ENCODE measurements around the gene BDH1. TPM values are rescaled to one million over a fixed set of nuclear protein-coding genes. Genes with fewer than 3 reads are reported as not detected.

Gene BDH1
- total RNA-seq, 1 donor from 2014 or later: 16.8 TPM

GRCh38 chr3:197493049-197493448 is 62.7 kb downstream of the BDH1 start:
- FAIRE-seq: no peak
- H3K36me3 ChIP-seq (ENCODE audit: control insufficient read depth, insufficient read depth, low read length): no peaks in the 10 kb centered on the region
- no peaks in the 10 kb centered on the region for H3K27me3 ChIP-seq (ENCODE audit: control insufficient read depth, insufficient read depth, low read length)
- DNase-seq (ENCODE audit: low read depth): no peak
- TF ChIP-seq CTCF (IDR thresholded peaks at IDR 0.05; ENCODE audit: insufficient read depth, low read length, severe bottlenecking): no peak
- H3K4me3 ChIP-seq (ENCODE audit: low read depth, low read length): no peak overlapping the region

- TF ChIP-seq CTCF (IDR thresholded peaks at IDR 0.05; ENCODE audit: insufficient read depth, low read length, severe bottlenecking): no peak
- H3K36me3 ChIP-seq (ENCODE audit: control insufficient read depth, insufficient read depth, low read length): no peaks in the 10 kb centered on the region
- no peaks in the 10 kb centered on the region for H3K27me3 ChIP-seq (ENCODE audit: control insufficient read depth, insufficient read depth, low read length)
- FAIRE-seq (peak; percentile 64), DNase-seq (ENCODE audit: low read depth) (no peak)
- no peak overlapping the region for H3K4me3 ChIP-seq (ENCODE audit: low read depth, low read length)
Observed at GRCh38 chr3:197491923-197492664, 63.7 kb downstream of the BDH1 start.

- FAIRE-seq (no peak), DNase-seq (ENCODE audit: low read depth) (no peak)
- TF ChIP-seq CTCF (IDR thresholded peaks at IDR 0.05; ENCODE audit: insufficient read depth, low read length, severe bottlenecking): no peak
- Histone ChIP-seq H3K27me3 (ENCODE audit: control insufficient read depth, insufficient read depth, low read length) (no peaks in the 10 kb centered on the region), H3K36me3 (ENCODE audit: control insufficient read depth, insufficient read depth, low read length) (no peaks in the 10 kb centered on the region), H3K4me3 (ENCODE audit: low read depth, low read length) (no peak overlapping the region)
Observed at GRCh38 chr3:197491478-197491877, 64.3 kb downstream of the BDH1 start.

GRCh38 chr3:197490098-197491058 is 65.4 kb downstream of the BDH1 start:
- TF ChIP-seq CTCF (IDR thresholded peaks at IDR 0.05; ENCODE audit: insufficient read depth, low read length, severe bottlenecking): no peak
- FAIRE-seq (no peak), DNase-seq (ENCODE audit: low read depth) (peak; percentile 76)
- no peak overlapping the region for H3K4me3 ChIP-seq (ENCODE audit: low read depth, low read length)
- H3K36me3 ChIP-seq (ENCODE audit: control insufficient read depth, insufficient read depth, low read length): no peaks in the 10 kb centered on the region
- no peaks in the 10 kb centered on the region for H3K27me3 ChIP-seq (ENCODE audit: control insufficient read depth, insufficient read depth, low read length)

GRCh38 chr3:197487911-197488391 is 67.8 kb downstream of the BDH1 start:
- no peak for TF ChIP-seq CTCF (IDR thresholded peaks at IDR 0.05; ENCODE audit: insufficient read depth, low read length, severe bottlenecking)
- DNase-seq (ENCODE audit: low read depth) (peak; percentile 91), FAIRE-seq (peak; percentile 23)
- no peaks in the 10 kb centered on the region for H3K36me3 ChIP-seq (ENCODE audit: control insufficient read depth, insufficient read depth, low read length)
- H3K27me3 ChIP-seq (ENCODE audit: control insufficient read depth, insufficient read depth, low read length): no peaks in the 10 kb centered on the region
- no peak overlapping the region for H3K4me3 ChIP-seq (ENCODE audit: low read depth, low read length)
